PC-3 (cell line): ENCODE data around the gene SLF2.

ENCODE experiments used
- EZH2 ChIP-seq: fragments of 300-600 bp; sonication (generic); IDR thresholded peaks from one replicate; pipeline ENCODE4 v1.6.1; 2017; ENCODE audit warnings: antibody characterized with exemption, mild to moderate bottlenecking, low read length; ENCODE audit not compliant: unreplicated experiment
- EZH2phosphoT487 ChIP-seq: fragments of 300-600 bp; sonication (generic); IDR thresholded peaks from 2 replicates; pipeline ENCODE4 v1.6.1; 2018; ENCODE audit warnings: mild to moderate bottlenecking, antibody characterized with exemption, low read length, borderline replicate concordance
- TF ChIP-seq, protein P1 (sequence below): fragments of 300-600 bp; sonication (generic); conservative IDR thresholded peaks from 2 replicates; pipeline ENCODE4 v1.5.1; 2017; ENCODE audit warnings: antibody characterized with exemption, low read depth, mild to moderate bottlenecking, low read length

DNA sequence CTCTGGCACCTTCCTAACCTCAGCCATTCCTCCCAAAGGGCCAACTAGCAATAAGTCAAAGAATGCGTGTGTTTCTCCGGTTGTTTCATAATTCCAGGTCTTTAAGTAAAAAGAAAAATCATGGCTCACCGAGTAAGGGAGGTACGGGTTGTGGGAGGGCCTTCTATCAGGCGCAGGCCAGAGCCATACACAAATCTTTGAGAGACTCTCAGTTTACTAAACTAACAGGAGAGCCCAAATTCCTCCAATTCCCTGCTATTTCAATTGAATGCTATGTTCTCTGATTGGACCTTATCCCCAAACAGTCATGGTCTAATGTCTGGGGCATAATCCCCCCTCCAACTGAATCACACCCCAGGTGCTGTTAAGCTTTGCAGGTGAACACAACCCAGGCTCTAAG lies 26.2 kb upstream of the SLF2 start:
- TF ChIP-seq, protein P1, sequence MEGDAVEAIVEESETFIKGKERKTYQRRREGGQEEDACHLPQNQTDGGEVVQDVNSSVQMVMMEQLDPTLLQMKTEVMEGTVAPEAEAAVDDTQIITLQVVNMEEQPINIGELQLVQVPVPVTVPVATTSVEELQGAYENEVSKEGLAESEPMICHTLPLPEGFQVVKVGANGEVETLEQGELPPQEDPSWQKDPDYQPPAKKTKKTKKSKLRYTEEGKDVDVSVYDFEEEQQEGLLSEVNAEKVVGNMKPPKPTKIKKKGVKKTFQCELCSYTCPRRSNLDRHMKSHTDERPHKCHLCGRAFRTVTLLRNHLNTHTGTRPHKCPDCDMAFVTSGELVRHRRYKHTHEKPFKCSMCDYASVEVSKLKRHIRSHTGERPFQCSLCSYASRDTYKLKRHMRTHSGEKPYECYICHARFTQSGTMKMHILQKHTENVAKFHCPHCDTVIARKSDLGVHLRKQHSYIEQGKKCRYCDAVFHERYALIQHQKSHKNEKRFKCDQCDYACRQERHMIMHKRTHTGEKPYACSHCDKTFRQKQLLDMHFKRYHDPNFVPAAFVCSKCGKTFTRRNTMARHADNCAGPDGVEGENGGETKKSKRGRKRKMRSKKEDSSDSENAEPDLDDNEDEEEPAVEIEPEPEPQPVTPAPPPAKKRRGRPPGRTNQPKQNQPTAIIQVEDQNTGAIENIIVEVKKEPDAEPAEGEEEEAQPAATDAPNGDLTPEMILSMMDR, result no peak
- TF ChIP-seq EZH2, result no peak
- no peak for TF ChIP-seq EZH2phosphoT487
